Left kidney (tissue), 2 donors: Measurements from ENCODE around the gene MEDAG. TPM values are rescaled to one million over a fixed set of nuclear protein-coding genes. Genes with fewer than 3 reads are reported as not detected.

Experiments used
- DNase-seq: peaks from one replicate; pipeline ENCODE4 v3.0.0-alpha.2; 2013
- polyA plus RNA-seq: library from polyadenylated mRNA; unstranded; fragments of 120-200 nt; gene quantifications from one replicate; pipeline ENCODE4 v1.2.1, GENCODE V29; 2013; ENCODE audit not compliant: insufficient read length

The MEDAG gene
- polyA plus RNA-seq, 1 donor, result 0.80 TPM

- DNase-seq, result no peak
Observed at GRCh38 chr13:30872685-30873461, 33.2 kb upstream of the MEDAG start.

GRCh38 chr13:30873499-30873898, 32.6 kb upstream of the MEDAG start:
- DNase-seq, result no peak

DNA sequence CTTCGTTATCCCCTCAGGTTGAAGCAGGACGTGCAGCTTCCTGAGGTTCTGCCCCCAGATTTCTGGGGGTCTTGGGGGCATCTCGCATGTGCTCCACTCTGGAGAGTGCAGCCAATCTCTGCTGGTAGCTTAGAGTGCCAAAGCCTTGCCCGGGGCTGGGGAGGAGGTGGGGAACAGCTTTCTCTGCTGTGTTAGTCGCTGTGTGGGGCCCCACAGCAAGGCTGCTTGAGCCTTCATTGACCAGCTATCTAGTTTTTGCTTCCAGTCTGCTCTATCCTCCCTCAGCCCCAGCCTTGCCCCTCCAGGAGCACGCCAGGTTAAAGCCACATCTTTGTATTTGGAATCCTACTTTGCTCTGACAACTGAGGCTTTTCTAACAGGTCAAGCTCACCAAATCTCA, 32.0 kb upstream of the MEDAG start:
- DNase-seq, result no peak

DNA sequence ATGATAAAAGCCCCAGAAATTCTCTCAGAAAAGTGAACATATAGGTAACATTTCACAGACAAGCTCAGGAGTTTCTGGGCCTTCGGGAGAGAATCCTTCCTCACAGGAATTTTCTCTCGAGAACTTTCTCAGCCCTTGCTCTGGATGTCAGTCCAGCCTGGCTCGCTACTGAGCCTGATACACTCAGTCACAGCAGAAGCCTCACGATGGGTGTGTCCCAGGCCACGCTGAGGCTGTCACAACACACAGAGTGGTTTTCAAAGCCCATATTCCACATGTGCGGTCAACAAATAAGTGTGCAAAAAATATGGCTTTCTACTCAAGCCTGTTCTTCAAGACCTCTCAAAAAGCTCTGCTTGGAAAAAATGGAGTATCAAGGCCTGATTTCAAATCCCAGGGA, 31.5 kb upstream of the MEDAG start:
- DNase-seq, result no peak

DNA sequence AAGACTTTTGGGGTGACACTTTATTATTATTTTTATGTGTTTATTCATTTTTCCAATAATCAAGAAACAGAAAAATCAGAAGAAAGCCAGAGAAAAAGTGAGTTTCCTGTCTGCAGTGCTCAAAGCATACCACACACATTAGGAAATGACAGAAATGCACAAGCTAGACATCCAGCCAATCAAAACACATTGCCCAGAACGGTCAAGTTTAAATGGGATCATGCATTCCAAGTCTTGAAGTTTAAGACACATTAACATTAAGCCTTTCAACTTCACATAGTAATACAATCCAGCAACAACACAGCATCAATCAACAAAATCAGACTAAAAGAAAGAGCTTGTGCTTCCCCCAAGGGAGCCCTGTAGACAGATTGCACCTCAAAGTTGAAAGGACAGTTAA, 28.7 kb upstream of the MEDAG start:
- DNase-seq, result no peak

DNA sequence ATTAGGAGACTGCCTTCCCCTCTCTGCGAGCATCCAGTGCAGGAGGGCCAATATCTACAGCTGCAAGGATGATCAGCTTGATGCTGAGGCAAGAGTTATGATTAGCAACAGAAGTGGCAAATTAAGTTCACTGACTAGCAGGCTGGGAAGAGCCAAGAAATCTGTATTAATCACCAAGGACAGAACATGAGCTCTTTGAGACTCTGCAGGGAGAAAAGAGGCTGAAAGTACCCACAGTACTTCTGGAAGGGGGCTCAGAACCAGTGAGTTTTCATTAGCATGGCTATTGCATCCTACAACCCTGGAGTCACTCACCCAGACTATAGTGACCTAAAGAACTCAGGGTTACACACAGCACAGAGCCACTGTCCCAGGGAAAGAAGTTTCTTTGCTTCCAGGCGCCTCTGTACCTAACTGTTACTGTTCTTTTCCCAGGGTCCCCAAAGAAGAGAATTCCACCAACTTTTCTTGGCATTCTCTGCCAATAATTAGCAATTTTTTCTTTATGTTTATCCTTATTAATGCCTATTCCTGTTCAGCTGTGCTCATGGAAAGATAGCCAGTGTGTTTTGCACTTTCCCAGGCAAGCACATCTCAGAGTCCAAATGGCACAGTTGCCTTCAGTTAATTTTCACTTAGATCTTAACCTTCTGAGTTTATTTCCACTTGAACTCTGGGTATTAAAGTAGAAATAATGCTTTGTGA, 25.8 kb upstream of the MEDAG start:
- no peak for DNase-seq

- no peak for DNase-seq
Observed at GRCh38 chr13:30880856-30881155, 25.3 kb upstream of the MEDAG start.

DNA sequence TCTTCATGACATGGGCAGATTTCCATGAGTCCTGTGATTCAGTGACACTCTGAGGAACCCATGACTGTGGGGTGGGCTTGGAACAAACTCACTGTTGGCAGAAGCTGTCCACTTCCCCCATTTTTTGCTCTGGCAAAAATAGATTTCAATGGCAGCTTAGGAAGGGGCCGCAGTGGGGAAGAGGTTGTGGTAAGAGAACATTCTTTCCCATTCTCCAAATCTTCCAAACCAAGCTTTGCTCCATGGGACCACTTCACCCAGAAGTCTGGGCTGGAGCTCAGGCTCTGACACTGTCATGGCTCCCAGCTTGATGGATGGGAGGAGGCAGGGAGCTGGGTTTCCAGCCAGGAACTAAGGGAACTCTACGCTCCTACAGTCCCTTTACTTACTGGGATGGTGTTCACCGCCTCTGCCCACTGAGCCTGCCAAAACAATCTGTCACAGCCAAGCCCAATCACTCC, 24.9 kb upstream of the MEDAG start:
- DNase-seq, result no peak

- DNase-seq, result no peak
Observed at GRCh38 chr13:30882026-30882850, 23.8 kb upstream of the MEDAG start.

- no peak for DNase-seq
Observed at GRCh38 chr13:30882996-30883766, 22.9 kb upstream of the MEDAG start.

DNA sequence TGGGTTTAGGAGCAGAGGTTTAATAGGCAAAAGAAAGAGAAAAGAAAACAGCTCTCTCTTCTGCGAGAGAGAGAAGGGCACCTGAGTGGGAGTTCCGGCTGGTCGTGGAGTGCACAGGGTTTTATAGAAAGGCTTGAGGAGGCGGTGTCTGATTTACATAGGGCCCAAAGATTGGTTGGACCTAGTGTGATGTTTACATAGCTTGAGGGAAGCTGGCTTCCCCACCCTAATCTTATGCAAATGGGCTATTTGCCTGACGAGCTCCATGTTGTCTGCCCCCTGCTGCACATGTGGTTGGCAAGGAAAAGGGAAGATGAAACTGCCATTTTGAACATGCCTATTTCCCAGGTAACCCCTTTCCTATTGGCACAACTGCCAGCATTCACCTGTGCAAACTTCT, 21.5 kb upstream of the MEDAG start:
- no peak for DNase-seq

DNA sequence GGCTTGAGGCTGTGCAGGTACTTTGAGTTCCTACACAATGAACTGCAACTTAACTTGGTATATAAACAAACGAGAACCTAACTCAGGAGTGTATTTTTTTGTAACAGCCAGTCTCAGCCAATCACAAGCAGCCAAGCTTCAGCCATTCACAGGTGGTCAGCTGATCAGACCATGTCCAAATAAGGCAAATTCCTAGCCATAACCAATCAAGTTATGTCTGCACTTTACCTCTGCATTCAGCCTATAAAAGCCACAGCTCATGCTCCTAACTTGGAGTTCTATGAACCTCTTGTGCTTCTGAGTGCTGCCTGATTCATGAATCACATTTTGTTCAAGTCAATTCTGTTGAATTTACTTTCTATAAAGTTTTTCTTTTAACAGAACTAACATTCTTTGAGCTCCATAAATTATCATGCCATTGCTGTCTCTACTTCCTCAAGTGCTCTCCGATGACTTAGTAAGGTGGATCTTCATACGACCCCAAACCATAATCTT, 16.8 kb upstream of the MEDAG start:
- DNase-seq, result no peak

DNA sequence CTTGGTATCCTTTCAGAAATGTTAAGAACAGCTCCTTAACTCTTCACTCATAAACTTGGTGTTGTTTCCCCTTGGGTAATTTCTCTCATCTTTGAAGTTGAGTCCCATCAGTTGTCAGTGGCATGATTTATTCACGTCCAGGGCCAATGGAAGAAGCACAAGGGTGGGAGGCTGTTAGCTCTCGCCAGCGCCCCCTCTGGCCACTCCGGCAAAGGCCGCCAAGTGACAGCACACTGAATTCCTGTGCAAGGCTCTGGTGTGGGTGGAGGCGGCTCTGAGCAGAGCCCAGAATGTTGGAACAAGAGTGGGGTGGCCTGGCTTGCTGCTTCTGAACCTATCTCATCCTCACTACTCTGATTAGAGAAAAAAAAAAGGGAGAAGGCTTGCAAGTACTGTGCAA, 13.1 kb upstream of the MEDAG start:
- no peak for DNase-seq

GRCh38 chr13:30895773-30896172, 10.3 kb upstream of the MEDAG start:
- DNase-seq, result no peak

DNA sequence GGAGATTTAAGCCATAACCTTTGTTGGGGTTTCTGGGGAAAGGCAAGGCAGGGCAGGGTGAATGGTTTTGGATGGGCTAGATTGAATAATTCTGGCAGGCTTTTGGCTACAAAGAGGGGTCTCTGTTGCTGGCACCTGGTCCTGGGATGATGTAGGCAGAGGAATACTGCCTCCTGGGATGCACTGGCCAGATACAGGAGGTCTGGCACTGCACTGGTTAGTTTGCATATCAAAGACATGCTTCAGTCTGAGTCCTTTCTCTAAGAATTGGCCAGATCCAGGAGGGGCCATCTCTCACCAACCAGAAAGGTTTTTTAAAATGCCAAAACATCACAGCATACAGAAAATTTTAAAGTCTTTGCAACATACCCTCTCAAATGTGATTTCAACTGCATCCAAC, 8.0 kb upstream of the MEDAG start:
- DNase-seq, result no peak

DNA sequence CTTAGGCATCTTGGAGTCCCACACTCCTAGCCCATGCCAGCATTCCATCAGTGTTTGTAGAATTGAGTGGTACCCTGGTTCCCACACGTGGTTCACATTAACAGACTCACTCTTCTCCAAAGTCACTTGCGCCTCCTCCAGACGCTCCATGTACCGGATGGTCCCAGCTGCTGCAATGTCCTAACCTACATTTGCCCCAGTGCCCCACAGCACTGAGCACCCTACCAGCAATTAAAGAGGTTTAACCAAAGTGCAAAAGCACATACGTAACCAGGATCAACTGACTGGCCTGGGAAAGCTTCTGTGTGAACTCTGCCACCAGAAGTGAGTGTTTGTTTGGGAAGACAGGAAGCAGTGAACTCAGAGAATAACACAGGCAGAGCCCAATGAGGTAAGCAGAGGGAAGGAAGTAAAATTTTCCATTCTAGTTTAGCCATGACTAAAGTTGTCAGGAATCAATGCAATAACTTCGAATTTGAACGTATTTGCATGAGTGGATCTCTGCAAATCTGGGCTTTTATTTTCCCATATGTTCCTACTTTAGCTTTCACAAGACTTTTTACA, 7.3 kb upstream of the MEDAG start:
- DNase-seq, result no peak

DNA sequence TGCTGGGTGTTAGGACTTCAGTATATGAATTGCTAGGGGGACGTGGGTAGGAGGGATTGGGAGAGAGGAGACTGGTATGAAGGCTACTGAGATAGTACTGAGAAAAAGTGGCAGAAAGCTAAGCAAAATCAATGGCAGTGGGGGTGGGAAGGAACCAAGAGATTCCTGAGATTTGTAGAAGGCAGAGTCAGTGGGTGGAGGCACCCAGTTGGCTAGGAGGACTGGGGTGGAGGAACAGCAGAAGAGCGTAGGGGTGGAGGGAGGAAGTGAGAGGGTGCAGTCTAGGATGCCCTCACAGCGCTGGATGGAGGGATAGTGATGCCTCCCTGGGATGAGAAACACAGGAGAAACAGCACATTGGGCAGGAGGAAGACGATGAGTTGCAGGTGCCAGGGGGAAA, 5.6 kb upstream of the MEDAG start:
- no peak for DNase-seq

DNA sequence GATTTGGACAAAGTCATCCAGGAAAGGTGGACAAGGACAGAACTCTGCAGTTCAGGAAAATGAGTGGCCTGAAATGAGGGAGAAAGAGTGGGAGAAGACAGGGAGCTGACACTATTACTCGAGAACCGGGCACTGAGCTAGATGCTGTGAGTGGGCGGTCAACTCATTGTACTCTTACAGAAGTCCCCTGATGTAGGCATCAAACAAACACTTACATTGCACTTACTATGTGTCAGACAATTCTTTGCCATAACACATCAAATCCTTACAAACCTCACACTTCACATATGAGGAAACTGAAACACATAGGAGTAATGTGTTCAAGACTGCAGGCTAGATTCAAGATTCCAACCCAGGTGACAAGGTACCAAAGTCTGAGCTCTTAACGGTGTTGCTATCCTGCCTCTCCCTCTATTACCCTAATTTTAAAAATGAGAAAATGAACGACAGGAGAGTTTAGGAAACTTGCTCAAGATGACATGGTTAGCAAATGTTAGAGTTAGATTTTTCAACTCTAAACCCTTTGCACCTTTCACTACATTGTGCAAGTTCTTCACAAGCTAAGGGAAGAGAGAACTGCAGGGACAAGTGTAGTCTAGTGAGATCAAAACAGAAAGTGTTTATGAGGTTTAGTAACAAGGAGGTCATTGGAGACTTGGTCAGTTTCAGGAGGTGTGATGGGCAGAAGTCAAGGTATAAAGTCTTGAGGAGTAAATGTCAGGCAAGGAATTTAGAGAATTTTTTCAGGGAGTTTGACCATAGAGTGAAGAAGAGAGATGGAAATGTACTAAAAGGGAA, 4.9 kb upstream of the MEDAG start:
- no peak for DNase-seq

DNA sequence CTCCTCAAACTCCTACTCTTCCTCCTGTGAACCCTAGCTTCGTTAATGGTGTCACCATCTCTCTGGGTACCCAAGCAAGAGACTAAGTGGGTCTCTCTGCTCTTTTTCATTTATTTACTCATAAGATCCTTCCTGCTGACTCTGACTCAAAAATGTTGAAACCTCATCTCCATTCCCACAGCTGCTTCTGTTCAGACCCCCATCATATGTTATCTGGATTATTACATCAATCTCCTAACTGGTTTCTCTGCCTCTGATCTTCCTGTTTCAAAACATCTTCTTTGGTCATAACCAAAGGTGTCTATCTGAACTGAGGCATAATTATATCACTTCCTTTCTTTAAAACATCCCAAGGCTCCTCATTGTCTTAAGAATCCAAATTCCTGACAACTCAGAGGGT, 2.0 kb upstream of the MEDAG start:
- no peak for DNase-seq

DNA sequence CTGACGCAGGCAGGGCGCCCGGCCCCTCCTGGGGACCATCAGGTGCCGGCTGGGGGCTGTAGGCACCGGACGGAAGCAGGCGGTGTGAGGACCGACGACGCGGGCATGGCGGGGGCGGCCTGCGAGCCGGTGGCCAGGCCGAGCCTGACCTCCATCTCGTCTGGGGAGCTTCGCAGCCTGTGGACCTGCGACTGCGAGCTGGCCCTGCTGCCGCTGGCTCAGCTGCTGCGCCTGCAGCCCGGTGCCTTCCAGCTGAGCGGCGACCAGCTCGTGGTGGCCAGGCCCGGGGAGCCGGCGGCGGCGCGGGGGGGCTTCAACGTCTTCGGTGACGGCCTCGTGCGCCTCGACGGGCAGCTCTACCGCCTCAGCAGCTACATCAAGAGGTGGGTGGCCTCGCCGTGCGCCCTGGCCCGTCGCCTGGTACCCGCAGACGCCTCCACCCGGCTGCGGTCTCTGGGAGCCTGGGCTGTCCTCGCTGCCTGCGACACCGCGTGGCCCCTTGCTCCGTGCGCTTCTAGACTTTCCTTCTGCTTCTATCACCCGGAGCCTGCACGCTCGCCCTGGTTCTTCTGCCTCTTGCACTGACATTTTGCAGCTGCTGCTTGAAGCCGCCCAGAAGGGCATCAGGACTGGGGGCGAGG, 460 bp downstream of the MEDAG start:
- DNase-seq, result no peak
